Measurements from ENCODE around the gene FGF4. TPM values are rescaled to one million over a fixed set of nuclear protein-coding genes. Genes with fewer than 3 reads are reported as not detected.

The FGF4 gene
- total RNA-seq, 1 donor from 2014 or later, result not detected

DNA sequence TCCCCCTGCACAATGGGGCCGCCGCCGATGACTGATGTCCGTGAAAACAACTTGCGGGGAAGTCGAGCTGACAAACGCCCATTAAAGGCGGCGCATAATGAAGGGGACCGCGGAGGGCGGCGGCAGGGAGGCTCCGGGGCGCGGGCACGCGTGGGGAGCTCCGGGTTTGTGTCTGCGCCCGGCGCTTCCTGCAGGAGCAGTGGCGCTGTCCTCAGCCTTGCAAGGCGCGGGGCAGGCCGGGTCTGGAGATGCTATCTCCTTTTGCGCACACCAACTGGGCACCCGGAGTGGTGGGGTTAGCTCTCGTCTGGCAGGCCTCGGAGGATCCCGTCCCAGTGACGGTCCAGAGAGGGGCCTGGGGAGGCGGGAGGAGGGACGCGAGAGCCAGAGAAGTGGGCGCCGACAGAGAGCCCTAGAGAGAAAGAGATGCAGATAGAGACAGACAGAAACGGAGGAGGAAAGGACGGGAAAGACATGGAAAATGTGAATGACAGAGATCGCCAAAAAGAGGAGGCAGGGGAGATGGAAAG is 44.5 kb upstream of the FGF4 start:
- TF ChIP-seq, protein P1, sequence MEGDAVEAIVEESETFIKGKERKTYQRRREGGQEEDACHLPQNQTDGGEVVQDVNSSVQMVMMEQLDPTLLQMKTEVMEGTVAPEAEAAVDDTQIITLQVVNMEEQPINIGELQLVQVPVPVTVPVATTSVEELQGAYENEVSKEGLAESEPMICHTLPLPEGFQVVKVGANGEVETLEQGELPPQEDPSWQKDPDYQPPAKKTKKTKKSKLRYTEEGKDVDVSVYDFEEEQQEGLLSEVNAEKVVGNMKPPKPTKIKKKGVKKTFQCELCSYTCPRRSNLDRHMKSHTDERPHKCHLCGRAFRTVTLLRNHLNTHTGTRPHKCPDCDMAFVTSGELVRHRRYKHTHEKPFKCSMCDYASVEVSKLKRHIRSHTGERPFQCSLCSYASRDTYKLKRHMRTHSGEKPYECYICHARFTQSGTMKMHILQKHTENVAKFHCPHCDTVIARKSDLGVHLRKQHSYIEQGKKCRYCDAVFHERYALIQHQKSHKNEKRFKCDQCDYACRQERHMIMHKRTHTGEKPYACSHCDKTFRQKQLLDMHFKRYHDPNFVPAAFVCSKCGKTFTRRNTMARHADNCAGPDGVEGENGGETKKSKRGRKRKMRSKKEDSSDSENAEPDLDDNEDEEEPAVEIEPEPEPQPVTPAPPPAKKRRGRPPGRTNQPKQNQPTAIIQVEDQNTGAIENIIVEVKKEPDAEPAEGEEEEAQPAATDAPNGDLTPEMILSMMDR (IDR thresholded peaks at IDR 0.05), result no peak
- Histone ChIP-seq H3K27me3 (no peaks in the 10 kb centered on the region), H3K4me3 (no peak overlapping the region), H3K36me3 (no peaks in the 10 kb centered on the region), H3K4me1 (no peaks in the 10 kb centered on the region), H3K27ac (no peak overlapping the region), H3K9me3 (no peaks in the 10 kb centered on the region)
- intact Hi-C loops (cut with DNase I), result no loop called here
- no peak for DNase-seq (ENCODE audit: low spot score in 2 of 2)

DNA sequence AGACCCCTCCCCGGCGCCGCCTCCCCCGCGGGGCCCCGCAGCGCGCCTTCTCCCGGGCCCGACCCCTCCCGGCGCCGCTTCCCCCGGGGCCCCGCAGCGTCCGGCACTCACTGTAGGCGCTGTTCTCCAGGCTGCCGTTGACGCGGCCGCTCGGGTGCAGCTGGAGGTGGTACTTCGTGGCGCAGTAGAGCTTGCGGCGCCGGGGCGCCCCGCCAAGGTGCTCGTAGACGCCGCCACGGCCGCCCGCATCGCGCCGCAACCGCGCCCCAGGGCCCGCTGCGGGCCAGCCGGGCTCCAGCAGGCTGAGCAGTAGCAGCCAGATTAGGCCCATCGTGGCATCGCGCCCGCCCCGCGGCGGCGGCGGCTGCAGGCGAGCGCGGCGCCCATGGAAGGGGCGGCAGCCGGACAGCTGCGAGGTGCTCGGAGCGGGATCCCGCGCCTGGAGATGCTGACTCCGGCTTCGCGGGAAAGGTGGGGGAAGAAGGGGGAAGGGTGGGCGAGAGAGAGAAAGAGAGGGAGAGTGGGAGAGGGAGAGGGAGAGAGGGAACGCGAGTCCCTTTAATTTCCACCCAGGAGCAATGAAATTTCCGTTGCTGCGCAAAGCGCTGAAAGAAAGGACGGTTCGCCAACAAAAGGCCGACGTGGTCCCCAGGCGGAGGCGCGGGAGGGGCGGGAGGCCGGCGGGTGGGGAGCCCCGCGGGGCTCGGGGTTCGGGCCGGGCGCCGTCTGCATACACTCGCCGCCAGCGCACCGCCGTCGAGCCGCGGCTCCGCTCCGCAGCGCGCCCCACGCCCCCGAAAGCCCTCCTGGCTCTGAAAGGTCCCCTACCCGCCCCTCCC is 43.7 kb upstream of the FGF4 start, which contains the start of gene FGF3:
Gene FGF3, minus strand, starts transcription at position 814 of the 839 bp plus-strand sequence. Its CDS starts 483 bp downstream, at position 331.
- Histone ChIP-seq H3K27ac (no peak within 1 kb of the TSS), H3K4me3 (no peak within 1 kb of the TSS), H3K4me1 (no peaks in the 10 kb centered on the region), H3K36me3 (no peaks in the 10 kb centered on the region), H3K27me3 (no peaks in the 10 kb centered on the region), H3K9me3 (no peaks in the 10 kb centered on the region)
- TF ChIP-seq, protein P1 (IDR thresholded peaks at IDR 0.05), result no peak
- DNase-seq (ENCODE audit: low spot score in 2 of 2), result no peak
- intact Hi-C loops (cut with DNase I), result no loop called here

DNA sequence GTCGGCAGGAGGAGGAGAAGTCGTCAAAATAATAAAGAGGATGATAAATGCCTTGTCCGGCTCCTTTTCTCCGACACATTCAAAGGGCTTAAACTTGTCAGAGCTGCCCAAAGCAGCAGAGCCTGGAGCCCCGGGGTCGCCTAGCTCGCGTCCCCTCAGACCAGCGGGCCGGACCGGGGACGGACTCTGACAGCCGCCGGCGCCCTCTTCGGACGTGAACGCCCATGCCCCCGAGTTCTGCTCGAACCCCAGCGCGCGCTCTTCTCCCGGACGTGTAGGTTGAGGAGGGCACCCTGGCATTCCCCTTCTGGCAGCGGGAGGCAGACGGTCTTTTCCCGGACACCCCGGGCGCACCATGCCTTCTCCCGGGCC is 43.1 kb upstream of the FGF4 start:
- H3K4me1 ChIP-seq, result no peaks in the 10 kb centered on the region
- H3K27ac ChIP-seq, result no peak overlapping the region
- no peaks in the 10 kb centered on the region for H3K27me3 ChIP-seq
- intact Hi-C loops (cut with DNase I), result no loop called here
- H3K4me3 ChIP-seq, result no peak overlapping the region
- no peak for DNase-seq (ENCODE audit: low spot score in 2 of 2)
- TF ChIP-seq, protein P1 (IDR thresholded peaks at IDR 0.05), result no peak
- H3K9me3 ChIP-seq, result no peaks in the 10 kb centered on the region
- no peaks in the 10 kb centered on the region for H3K36me3 ChIP-seq

DNA sequence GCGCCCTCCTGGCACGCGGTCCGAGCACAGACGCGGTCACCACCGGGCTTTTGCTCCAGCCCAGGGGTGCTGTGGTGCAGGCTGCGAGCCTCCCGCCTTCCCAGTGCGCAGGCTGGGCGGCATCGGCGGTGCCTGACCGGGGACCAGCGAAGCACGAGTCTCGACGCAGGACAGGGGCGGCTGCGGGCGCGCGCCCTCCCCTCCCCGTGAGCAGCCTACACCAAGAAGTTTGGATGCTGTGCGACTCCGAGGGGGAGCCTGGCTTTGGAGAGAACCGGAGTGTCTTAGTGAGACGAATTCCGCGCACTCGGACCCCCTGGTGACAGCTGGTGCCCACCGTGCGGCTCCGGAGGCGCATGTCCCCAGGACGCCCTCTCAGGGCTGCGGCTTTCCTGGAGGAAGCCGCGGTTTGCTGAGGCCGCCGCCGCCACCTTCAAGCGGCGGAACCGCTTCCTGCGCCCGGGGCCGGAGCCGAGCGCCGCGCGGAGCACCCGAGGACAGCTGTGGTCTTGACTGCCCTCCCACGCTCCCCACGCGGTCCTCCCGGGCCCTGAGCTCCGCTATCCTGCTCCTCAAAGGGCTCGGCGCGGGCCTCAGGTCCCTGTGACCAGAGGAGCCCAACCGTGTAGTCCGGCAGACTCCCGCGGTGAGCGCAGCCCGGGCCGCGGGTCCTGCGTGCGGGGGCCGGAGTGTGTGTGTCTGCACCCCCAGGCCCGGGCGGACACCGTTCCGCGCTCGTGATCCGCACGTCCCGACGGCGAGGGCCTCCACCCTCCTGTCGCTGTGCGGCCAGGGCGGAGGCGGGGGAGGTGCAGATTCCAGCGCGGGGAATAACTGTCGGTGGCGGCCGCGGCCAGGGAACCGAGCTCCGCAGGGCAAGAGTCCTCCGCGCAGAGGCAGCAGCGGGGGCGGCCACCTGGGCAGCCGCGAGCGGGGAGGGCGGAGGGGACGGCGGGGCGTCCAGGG is 42.4 kb upstream of the FGF4 start:
- DNase-seq (ENCODE audit: low spot score in 2 of 2), result no peak
- Histone ChIP-seq H3K4me3 (no peak overlapping the region), H3K9me3 (no peaks in the 10 kb centered on the region), H3K36me3 (no peaks in the 10 kb centered on the region), H3K27me3 (no peaks in the 10 kb centered on the region), H3K27ac (no peak overlapping the region), H3K4me1 (no peaks in the 10 kb centered on the region)
- intact Hi-C loops (cut with DNase I), result no loop called here
- TF ChIP-seq, protein P1 (IDR thresholded peaks at IDR 0.05), result no peak

GRCh38 chr11:69816671-69817070 is 41.5 kb upstream of the FGF4 start:
- Histone ChIP-seq H3K4me3 (no peak overlapping the region), H3K9me3 (no peaks in the 10 kb centered on the region), H3K36me3 (no peaks in the 10 kb centered on the region), H3K27ac (no peak overlapping the region), H3K27me3 (no peaks in the 10 kb centered on the region), H3K4me1 (no peaks in the 10 kb centered on the region)
- no peak for DNase-seq (ENCODE audit: low spot score in 2 of 2)
- TF ChIP-seq, protein P1 (IDR thresholded peaks at IDR 0.05), result no peak
- intact Hi-C loops (cut with DNase I), result no loop called here

All from ascending aorta (tissue), 2 donors.